Glomerular visceral epithelial cell (primary cell): ENCODE results near the gene SEMA3G.
A peak's percentile ranks its signal among the peaks of the same experiment; 100 is the strongest.

Experiments
- DNase-seq: peaks from one replicate; pipeline ENCODE4 v3.0.0-alpha.2; 2016; ENCODE audit errors: extremely low spot score

SEMA3G gene

DNA sequence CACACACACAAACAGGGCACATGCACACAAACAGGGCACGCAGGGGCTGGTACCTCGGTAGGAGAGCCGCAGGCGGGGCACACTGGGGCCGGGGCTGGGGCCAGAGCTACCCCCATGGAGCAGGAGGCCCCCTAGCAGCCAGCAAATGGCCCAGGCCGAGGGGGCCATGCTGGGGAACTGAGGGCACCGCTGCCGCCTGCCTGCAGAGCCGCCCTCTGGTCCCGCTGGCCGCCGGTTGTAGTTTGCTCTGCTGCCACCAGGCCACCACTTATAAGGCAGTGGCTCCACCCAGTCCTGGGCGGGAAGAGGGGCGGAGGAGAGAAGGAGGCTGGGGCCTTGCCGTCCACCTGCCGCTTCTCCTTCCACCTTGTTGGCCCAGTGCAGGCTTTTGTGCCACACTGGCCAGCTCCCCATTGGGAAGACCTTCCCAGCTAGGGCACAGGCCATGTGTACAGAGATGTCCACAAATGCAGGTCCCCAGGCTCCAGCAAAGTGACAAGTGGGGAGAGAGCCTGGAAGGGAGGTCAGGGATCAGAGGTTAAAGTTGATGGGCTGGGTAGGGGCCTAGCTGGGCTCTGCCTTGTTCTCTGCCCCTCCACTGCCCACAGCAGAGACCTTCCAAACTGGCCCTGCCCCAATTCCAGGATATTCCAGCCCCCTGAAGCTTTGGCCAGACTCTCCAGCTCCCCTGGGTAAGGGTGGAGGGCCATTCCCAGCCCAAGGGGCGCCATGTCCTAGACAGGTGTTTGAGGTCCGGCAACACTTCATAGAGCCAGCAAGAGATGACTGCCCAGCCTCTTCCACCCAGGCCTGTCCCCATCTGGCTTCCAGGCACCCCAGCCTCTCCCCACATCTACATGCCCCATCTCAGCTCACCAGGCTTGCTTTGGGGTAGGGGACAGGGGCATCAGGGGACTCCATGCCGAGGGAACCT, at the start of gene SEMA3G:
SEMA3G (minus strand) TSS at position 244 of the 934 bp plus-strand sequence; CDS start at position 168, 76 bp downstream.
- peak; percentile 60 for DNase-seq

DNA sequence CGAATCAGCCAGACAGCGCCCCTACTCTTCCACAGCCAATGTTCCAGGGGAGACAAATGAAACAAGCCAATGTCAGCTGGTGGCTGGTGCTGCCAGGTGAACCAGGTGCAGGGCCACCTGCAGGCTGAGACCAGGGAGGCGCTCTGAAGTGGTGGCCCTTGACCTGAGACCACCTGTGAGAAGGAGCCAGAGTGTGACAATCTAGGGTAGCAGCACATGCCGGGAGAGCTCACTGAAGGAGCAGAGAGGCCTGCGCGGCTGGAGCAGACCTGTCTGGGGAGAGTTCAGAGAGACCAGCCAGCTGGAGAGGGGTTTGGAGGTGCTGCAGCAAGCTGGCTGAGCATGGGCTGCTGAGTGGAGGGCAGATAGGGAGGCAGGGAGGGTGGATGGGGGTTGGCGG, 49.5 kb upstream of the SEMA3G start:
- no peak for DNase-seq

DNA sequence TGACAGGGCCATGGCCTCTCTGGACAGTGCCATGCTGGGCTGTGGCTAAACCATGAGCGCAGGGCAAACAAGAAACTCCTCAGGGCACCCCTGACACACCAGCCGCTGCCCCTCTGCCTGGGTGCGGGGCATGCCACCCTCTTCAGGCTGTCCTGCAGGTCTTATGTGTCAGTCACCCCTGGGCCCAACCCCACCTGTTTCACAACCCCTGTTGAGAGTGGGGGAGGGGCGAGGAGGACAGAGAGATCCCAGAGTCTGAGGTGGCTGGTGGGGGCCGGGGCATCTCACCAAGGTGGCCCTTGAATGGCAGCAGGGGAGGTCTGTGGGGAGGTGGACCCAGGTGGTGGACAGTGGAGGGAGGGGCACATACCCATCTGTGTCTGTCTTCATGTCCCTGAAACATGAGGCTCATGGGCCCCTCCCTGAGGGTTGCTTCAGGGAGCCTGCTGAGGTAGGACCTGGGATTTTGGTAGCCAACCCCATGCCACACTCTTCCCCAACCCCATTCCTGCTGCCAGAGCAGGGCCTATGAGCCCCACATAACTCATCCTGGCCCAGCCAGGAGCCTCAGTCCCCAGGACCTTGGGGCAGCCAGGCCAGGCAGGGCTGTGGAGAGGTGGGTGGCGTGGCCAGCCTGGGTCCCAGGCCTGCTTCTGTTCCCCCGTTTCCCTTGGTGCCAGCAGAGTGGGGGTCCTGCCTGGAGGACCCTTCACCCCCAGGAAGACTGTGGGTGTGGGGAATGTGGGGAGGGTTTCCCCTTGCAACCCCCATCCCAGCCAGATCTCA, 48.5 kb upstream of the SEMA3G start:
- DNase-seq = no peak

DNA sequence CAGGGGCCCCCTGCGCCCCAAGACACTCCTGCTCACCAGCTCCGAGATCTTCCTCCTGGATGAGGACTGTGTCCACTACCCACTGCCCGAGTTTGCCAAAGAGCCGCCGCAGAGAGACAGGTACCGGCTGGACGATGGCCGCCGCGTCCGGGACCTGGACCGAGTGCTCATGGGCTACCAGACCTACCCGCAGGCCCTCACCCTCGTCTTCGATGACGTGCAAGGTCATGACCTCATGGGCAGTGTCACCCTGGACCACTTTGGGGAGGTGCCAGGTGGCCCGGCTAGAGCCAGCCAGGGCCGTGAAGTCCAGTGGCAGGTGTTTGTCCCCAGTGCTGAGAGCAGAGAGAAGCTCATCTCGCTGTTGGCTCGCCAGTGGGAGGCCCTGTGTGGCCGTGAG, 47.2 kb upstream of the SEMA3G start:
- no peak for DNase-seq

DNA sequence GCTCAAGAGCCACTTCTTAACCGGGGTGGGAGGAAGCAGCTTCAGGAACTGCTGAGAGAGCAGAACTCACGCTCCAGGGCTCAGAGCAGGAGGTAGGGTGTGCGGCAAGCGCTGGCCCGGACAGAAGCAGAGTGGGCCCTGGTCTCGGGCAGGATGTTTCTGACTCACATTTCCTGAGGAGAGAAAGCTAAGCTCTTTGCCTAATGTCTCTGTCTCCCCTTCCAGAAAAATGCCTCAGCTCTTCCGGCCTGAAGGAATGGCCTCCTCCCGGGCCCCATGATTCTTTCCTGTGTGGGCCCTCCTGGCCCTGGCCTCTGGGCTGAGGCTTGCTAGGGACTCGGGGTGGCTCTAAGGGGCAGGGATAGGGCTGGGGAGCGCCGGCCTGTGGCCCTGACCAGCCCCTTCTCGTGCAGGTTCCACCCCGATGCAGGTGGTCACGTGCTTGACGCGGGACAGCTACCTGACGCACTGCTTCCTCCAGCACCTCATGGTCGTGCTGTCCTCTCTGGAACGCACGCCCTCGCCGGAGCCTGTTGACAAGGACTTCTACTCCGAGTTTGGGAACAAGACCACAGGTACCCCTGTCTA, 46.1 kb upstream of the SEMA3G start:
- DNase-seq = peak; percentile 45

DNA sequence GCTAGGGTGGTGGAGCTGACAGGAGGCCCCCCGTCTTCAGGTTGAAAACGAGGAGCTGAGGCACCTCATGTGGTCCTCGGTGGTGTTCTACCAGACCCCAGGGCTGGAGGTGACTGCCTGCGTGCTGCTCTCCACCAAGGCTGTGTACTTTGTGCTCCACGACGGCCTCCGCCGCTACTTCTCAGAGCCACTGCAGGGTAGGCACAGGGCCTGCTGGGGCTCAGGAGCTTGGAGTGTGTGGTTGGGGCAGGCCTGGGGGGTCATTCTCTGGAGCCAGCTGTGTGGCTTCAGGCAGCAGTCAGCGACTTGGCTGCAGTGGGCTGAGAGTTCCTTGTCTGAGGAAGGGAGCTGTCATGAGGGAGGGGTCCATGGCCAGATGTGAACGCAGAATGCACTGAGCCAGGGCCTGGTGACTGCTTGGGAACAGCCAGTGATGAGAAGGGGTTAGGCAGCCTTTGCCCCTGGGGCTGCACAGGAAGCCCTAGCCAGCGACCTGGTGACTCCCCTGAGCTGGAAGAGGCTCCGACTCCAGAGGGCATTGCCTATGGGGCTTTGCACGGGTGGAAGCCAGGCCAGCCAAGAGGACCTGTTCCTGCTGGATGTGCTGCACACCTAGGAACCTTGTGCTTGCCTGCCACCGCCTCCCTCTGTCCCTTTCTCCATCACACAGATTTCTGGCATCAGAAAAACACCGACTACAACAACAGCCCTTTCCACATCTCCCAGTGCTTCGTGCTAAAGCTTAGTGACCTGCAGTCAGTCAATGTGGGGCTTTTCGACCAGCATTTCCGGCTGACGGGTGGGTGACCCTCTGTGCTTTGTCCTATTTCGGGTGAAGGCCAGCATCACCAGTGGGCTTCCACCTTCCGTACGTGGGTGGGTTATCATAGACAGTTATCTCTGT, 45.4 kb upstream of the SEMA3G start:
- DNase-seq = no peak

DNA sequence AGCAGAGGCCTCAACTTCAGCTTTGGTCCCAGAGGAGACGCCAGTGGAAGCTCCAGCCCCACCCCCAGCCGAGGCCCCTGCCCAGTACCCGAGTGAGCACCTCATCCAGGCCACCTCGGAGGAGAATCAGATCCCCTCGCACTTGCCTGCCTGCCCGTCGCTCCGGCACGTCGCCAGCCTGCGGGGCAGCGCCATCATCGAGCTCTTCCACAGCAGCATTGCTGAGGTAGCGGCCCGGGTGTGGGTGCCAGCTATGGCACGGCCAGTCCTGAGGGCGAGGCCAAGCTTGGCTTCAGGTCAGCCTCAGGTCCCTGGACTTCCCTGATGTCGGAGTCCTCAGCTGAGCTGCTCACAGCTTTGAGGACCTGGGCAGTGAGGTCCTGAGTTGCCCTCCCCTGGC, 44.5 kb upstream of the SEMA3G start:
- DNase-seq = no peak

DNA sequence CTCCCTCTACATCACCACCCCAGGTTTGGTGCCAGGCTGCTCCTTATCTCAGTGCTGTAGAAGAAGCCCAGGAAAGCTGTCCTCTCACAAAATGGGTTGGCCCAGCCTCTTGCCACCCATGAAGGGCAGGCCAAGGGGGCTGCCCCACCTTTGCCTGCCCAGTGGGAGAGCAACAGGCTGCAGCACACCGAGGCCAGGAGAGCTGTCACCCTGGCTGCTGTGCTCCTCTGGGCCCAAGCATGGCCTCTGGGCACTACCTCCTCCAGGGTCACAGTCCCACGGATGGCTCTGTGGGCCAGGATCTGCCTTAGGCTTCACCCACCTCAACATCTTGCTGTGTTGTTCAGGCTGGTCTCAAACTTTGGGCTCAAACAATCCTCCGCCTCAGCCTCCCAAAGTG, 43.8 kb upstream of the SEMA3G start:
- no peak for DNase-seq

DNA sequence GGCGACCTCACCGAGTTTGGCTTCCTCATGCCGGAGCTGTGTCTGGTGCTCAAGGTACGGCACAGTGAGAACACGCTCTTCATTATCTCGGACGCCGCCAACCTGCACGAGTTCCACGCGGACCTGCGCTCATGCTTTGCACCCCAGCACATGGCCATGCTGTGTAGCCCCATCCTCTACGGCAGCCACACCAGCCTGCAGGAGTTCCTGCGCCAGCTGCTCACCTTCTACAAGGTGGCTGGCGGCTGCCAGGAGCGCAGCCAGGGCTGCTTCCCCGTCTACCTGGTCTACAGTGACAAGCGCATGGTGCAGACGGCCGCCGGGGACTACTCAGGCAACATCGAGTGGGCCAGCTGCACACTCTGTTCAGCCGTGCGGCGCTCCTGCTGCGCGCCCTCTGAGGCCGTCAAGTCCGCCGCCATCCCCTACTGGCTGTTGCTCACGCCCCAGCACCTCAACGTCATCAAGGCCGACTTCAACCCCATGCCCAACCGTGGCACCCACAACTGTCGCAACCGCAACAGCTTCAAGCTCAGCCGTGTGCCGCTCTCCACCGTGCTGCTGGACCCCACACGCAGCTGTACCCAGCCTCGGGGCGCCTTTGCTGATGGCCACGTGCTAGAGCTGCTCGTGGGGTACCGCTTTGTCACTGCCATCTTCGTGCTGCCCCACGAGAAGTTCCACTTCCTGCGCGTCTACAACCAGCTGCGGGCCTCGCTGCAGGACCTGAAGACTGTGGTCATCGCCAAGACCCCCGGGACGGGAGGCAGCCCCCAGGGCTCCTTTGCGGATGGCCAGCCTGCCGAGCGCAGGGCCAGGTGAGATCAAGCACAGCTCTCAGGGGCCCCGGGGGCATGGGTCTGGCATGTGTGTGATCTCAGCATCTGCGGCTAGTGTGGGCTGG, 43.1 kb upstream of the SEMA3G start:
- no peak for DNase-seq

DNA sequence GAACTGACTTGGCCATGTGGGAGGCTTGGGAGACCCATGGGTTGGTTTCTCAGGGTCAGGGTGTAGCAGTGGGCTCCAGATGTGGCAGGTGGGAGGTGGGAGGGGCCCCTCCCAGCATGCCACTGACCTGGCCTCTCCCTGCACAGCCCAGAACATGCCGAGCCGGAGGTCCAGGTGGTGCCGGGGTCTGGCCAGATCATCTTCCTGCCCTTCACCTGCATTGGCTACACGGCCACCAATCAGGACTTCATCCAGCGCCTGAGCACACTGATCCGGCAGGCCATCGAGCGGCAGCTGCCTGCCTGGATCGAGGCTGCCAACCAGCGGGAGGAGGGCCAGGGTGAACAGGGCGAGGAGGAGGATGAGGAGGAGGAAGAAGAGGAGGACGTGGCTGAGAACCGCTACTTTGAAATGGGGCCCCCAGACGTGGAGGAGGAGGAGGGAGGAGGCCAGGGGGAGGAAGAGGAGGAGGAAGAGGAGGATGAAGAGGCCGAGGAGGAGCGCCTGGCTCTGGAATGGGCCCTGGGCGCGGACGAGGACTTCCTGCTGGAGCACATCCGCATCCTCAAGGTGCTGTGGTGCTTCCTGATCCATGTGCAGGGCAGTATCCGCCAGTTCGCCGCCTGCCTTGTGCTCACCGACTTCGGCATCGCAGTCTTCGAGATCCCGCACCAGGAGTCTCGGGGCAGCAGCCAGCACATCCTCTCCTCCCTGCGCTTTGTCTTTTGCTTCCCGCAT, 42.3 kb upstream of the SEMA3G start:
- DNase-seq = no peak

DNA sequence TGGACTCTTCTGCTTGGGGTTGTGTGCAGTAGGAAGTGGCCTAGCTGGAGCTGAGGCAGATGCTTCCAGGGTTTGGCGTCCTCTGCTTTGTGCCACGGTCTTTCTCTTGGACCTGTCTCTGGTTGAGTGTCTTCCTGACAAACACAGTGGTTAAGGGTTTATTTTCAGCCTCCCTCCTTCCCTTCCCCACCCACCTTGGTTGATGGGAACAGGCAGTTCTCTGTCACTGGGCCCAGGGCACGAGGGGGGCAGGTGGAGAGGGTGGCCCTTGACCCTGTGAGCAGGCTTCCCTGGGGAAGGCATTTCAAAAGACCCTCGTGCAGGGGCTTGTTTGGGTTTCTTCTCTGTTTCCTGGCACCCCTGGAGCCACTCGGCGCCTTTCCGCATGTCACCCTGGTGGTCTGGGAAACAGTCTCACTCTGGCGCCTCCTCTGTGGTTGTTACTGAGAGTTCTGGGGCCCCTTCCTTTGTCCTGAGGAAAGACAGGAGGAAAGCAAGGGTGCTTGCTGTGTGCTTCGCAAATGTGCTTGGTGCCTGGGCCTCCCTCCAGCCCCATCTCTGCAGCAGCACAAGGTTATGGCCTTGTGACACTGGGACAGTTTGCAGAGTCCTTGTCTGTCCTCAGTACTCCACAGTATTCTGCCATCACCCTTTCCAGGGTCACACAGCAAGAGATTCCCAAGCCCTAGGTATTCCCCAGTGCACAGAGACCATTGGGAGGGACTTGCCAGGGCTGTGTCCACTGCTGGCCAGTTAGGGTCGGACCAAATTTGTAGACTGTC, 40.0 kb upstream of the SEMA3G start:
- DNase-seq = no peak

DNA sequence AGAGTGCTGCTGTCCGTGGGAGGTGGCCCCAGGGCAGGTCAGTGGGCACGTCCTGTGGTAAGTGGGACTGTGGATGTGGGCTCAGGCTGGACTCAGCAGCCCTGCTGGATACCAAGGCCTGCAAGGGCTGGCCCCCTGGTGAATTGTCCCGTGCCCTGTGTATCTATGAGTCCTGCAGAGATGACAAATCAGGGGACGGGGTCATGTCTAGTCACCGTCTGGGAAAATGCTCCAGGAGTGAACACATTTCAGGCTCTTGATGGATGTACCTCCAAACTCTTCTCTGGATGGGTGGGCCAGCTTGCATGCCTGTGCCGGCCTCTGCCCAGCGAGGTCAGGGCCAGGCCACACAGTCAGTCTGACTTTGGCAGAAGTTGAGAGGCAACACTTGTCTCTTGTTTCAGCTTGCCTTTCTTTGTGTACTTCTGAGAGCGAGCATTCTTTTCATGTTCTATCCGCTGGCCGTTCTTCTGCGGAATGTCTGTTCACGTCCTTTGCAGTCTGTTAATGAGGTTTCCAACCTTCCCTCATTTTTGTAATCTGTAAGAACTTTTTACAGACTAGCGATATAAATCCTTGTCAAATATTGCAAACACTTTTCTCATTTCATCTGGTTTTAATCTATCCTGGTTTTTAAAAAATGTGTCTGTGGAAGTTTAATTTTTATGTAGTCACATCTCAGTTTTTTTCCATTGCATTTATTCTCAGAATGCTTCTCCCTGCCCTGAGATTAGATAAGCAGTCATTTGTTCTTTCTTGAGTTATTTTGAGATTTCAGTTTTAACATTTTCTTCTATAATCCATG, 38.9 kb upstream of the SEMA3G start:
- DNase-seq = no peak

DNA sequence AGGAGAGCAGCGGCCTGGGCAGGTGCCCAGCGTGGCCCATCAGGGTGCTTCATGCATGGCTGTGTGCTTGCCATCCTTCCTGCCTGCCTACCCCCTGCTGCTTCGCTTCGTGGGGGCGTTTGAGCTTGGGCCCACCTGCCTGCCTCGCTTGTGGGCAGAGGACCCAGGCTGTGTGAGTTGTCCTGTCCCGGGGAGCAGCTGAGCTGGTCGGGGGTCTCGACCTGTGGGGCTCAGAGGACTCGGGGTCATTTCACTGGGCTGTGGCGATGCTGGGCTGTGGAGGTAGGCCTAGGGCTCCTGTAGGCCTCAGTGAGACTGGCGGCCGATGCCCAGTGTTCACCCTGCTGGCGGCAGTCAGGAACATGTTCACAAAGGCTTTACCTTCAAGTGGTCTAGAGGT, 38.2 kb upstream of the SEMA3G start:
- DNase-seq = no peak

DNA sequence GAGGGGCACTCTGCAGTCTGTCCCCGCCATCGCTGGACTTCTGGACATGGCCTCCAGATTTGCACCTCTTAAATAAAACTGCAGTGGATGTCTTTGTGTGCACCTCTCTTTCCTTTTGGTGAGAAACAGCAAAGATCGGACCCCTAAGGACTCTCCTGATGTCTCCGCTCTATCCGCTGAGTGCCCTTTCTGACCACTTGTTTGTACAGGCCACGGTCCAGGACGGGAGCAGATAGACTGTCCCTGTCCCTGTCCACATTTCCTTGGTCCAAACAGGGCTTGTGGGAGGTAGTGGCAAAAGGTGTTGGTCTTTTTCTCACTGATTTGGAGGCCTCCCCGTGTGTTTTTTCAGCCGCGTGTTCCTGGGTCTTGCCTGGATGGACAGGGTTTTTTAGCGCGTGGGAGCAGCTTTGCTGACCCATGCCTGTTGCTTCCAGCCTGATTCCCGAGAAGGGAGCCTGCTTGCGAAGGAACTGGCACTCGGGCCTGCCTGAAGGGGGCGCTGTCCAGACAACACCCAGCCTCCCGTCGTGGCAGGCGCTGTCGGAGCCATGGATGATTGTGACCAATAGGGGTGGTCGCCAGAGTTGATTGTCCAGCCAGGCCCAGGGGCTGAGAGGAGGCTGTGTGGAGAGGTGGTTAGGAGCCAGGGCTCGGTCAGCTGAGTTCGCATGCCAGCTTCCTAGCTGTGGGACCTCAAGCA, 37.1 kb upstream of the SEMA3G start:
- DNase-seq = no peak

DNA sequence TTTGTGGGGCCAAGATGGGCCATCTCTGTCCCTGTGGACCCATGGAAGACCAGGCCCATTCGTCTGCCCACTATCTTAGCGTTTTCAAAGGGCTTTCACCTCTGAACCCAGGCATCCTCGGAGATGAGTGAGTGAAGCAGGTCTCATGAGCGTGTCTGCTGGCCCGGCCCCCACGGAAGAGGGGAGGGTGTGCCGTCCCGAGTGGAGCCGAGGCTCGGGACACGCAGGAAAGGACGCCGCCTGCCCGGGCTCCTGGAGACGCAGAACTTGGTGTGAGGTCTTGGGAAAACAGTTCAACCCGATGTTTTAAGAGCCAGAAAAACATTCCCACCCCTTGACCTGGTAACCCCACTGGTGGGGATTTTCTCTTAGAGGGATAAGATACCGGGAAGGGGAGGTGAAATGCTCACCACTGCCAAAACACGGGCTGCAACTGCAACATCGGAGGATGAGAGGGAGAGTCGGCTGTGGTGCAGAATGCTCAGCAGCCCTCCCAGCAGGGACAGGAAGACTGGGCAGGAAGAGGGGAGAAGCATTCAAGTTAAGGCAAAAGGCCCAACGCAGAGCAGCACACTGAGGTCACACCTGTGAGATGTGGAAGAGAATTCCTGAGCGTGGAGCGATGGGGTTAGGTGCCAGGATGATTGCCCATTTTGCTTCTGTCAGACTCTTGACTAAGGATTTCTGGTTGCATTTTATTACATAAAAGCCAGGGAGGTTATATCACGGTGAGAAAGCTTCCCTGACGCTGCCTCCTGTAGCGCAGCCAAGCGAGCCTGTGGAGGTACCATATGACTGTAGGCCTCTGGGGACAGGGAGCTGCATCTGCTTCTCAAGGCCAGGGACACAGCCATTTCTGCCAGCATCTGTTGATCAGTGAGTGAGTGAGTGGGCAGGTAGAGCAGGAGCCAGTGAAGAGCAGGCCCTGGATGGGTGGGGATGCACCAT, 36.1 kb upstream of the SEMA3G start:
- no peak for DNase-seq

DNA sequence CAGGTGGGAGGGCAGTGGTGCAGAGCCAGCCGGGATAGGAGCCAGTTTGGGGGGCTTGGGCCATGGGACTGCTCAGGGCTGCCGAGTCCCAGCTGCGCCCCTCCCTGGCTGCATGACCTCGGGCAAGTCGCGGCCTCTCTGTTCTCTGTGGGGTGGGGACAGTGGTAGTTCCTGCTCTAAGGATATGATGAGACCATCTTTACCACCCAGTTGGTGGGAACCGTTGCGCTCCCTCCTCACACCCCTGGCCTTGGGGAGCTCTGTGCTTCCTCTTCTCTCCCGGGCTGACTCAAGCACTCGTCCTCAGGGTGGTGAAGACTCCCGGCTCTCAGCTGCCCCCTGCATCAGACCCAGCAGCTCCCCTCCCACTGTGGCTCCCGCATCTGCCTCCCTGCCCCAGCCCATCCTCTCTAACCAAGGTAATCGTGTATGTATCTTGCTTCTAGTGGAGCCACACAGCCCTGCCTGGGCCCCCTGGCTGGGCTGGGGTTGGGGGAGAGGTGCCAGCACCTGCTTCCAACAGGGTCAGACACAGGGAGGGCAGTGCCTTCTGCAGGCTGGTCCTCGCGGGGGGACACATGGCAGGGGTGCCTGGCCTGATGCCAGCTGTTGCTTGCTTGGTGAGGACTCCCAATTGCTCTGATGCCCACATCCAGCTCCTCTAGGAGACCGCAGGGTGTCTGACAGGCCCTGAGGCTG, 35.1 kb upstream of the SEMA3G start:
- no peak for DNase-seq
